Astrocyte (in vitro differentiated cells and primary cell): ENCODE data around the gene TRERF1.

ENCODE experiments used
- EZH2 ChIP-seq: IDR thresholded peaks from 2 replicates; pipeline ENCODE4 v1.6.1; 2012; ENCODE audit warnings: mild to moderate bottlenecking, low read length, inconsistent platforms; ENCODE audit not compliant: insufficient read depth
- TF ChIP-seq, protein P1 (sequence below): IDR thresholded peaks from 2 replicates; pipeline ENCODE4 v1.5.1; 2011; ENCODE audit warnings: low read depth, mild to moderate bottlenecking, inconsistent platforms, low read length, moderate library complexity; ENCODE audit not compliant: insufficient read depth

DNA sequence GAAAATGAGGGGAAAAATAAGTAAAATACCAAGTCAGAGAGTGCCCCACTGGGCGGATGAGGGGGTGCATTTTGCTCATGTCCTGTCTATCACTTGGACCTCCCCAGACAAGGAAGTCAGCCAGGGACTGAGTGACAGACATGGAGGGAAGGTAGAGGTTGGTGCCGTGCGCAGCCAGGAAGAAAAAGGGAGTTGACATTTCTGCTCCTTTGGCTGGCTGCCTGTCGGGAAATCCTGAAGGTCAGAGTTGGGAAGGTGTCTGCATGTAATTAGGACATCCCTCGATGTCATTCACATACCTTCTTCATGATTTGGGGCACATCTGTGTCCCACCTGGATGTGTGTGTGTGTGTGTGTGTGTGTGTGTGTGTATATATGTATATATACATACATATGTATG, 269.6 kb downstream of the TRERF1 start:
- TF ChIP-seq, protein P1, sequence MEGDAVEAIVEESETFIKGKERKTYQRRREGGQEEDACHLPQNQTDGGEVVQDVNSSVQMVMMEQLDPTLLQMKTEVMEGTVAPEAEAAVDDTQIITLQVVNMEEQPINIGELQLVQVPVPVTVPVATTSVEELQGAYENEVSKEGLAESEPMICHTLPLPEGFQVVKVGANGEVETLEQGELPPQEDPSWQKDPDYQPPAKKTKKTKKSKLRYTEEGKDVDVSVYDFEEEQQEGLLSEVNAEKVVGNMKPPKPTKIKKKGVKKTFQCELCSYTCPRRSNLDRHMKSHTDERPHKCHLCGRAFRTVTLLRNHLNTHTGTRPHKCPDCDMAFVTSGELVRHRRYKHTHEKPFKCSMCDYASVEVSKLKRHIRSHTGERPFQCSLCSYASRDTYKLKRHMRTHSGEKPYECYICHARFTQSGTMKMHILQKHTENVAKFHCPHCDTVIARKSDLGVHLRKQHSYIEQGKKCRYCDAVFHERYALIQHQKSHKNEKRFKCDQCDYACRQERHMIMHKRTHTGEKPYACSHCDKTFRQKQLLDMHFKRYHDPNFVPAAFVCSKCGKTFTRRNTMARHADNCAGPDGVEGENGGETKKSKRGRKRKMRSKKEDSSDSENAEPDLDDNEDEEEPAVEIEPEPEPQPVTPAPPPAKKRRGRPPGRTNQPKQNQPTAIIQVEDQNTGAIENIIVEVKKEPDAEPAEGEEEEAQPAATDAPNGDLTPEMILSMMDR = no peak
- no peak for TF ChIP-seq EZH2
